Ascending aorta (tissue), 2 donors: ENCODE data around the gene STMN3. TPM values are rescaled to one million over a fixed set of nuclear protein-coding genes. Genes with fewer than 3 reads are reported as not detected.

Experiments used
- DNase-seq, 2 donors: peaks; one replicate each; pipeline ENCODE4 v3.0.0-alpha.2; 2019; ENCODE audit warnings: low spot score in 2 of 2
- H3K27ac ChIP-seq, 2 donors: fragments of 200-600 bp; sonication (generic); one replicate each; pipeline ENCODE4 v1.5.1; 2016 to 2017; ENCODE audit warnings: mild to moderate bottlenecking in 1 of 2
- H3K27me3 ChIP-seq: fragments of 200-600 bp; sonication (generic); one replicate; pipeline ENCODE4 v1.5.1; 2017
- H3K36me3 ChIP-seq, 2 donors: fragments of 200-600 bp; sonication (generic); one replicate each; pipeline ENCODE4 v1.5.1; 2016
- H3K4me1 ChIP-seq, 2 donors: fragments of 200-600 bp; sonication (generic); one replicate each; pipeline ENCODE4 v1.5.1; 2016 to 2017; ENCODE audit warnings: mild to moderate bottlenecking in 1 of 2
- H3K4me3 ChIP-seq, 2 donors: fragments of 200-600 bp; sonication (generic); one replicate each; pipeline ENCODE4 v1.5.1; 2016 to 2017; ENCODE audit warnings: mild to moderate bottlenecking in 1 of 2
- H3K9me3 ChIP-seq, 2 donors: fragments of 200-600 bp; sonication (generic); one replicate each; pipeline ENCODE4 v1.5.1; 2016
- CTCF ChIP-seq, 3 experiments: fragments of 200-600 bp in 2 of 3; fragments of 450-650 bp in 1 of 3; sonication (generic) in 2 of 3; IDR thresholded peaks; one replicate each; pipeline ENCODE4 v1.5.1; 2016 to 2019; ENCODE audit warnings: antibody characterized with exemption in 3 of 3, mild to moderate bottlenecking in 1 of 3, moderate library complexity in 1 of 3
- intact Hi-C: fragments of 100-400 bp; cut with DNase I; formaldehyde crosslinking; loops from one replicate; pipeline ENCODE4 v1.15.1; 2023
- total RNA-seq: library from RNA; depleted of rRNA; stranded (reverse); fragments of >200 nt; gene quantifications from one replicate; pipeline ENCODE4 v1.1.0, GENCODE V29; 2016

The STMN3 gene
- total RNA-seq, 1 donor from 2014 or later, result 37.0 TPM

GRCh38 chr20:63690898-63691710 lies 37.9 kb upstream of the STMN3 start:
- Histone ChIP-seq H3K27me3 (no peaks in the 10 kb centered on the region), H3K4me1 (peaks cover 0 to 4% of the 10 kb centered on the region in 2 donors), H3K4me3 (no peak overlapping the region), H3K36me3 (peaks cover 9 to 29% of the 10 kb centered on the region in 2 donors), H3K9me3 (no peaks in the 10 kb centered on the region), H3K27ac (peak overlapping the region in 1 of 2 donors; percentile 26)
- no peak for TF ChIP-seq CTCF (IDR thresholded peaks at IDR 0.05)
- no peak for DNase-seq
- intact Hi-C loops, result no loop called here

- H3K27me3 ChIP-seq, result no peaks in the 10 kb centered on the region
- H3K9me3 ChIP-seq, result no peaks in the 10 kb centered on the region
- peak overlapping the region in 1 of 2 donors; percentile 7 for H3K27ac ChIP-seq
- no peak overlapping the region for H3K4me3 ChIP-seq
- no peak for DNase-seq
- H3K36me3 ChIP-seq, result peaks cover 8 to 23% of the 10 kb centered on the region in 2 donors
- intact Hi-C loops, result no loop called here
- H3K4me1 ChIP-seq, result peaks cover 0 to 11% of the 10 kb centered on the region in 2 donors
- no peak for TF ChIP-seq CTCF (IDR thresholded peaks at IDR 0.05)
These were observed 37.0 kb upstream of the STMN3 start for GRCh38 chr20:63690003-63690897.

- intact Hi-C loops, result no loop called here
- H3K36me3 ChIP-seq, result peaks cover 0 to 13% of the 10 kb centered on the region in 2 donors
- no peaks in the 10 kb centered on the region for H3K9me3 ChIP-seq
- TF ChIP-seq CTCF (IDR thresholded peaks at IDR 0.05), result no peak
- peaks cover 0 to 11% of the 10 kb centered on the region in 2 donors for H3K4me1 ChIP-seq
- no peak for DNase-seq
- H3K27ac ChIP-seq, result peak overlapping the region in 1 of 2 donors; percentile 87
- no peak overlapping the region for H3K4me3 ChIP-seq
- H3K27me3 ChIP-seq, result no peaks in the 10 kb centered on the region
These were observed 36.1 kb upstream of the STMN3 start for GRCh38 chr20:63689046-63690002.

- H3K27ac ChIP-seq, result peak overlapping the region; percentile 66 to 87
These were observed 35.2 kb upstream of the STMN3 start for GRCh38 chr20:63688228-63689045.

More at GRCh38 chr20:63688228-63689045, 35.2 kb upstream of the STMN3 start:
- H3K4me1 ChIP-seq, result peaks cover 0 to 12% of the 10 kb centered on the region in 2 donors
- no peaks in the 10 kb centered on the region for H3K27me3 ChIP-seq
- no peak for TF ChIP-seq CTCF (IDR thresholded peaks at IDR 0.05)
- H3K9me3 ChIP-seq, result no peaks in the 10 kb centered on the region
- intact Hi-C loops, result no loop called here
- H3K4me3 ChIP-seq, result no peak overlapping the region
- H3K36me3 ChIP-seq, result peaks cover 0 to 6% of the 10 kb centered on the region in 2 donors
- no peak for DNase-seq
